SK-N-MC (cell line): ENCODE results near the gene MEIG1.
"Not testable (repeated sequence)": the region's sequence is repeated elsewhere in the genome, so short reads cannot be mapped to it uniquely, and the experiment has no call there.

Experiments
- DNase-seq: peaks from one replicate; pipeline ENCODE4 v3.0.0-alpha.2; 2011; ENCODE audit warnings: low read depth, low spot score
- H3K27ac ChIP-seq: fragments of 200-600 bp; sonication (generic); 2 replicates; pipeline ENCODE4 v1.5.1; 2016; ENCODE audit warnings: mixed run types
- H3K36me3 ChIP-seq: fragments of 200-600 bp; sonication (generic); 2 replicates; pipeline ENCODE4 v1.6.1; 2017; ENCODE audit warnings: antibody characterized with exemption, low read length, mixed read lengths; ENCODE audit not compliant: insufficient read depth
- H3K4me3 ChIP-seq: fragments of 200-600 bp; sonication (generic); 2 replicates; pipeline ENCODE4 v1.5.1; 2016
- H3K9ac ChIP-seq: fragments of 200-600 bp; sonication (generic); 2 replicates; pipeline ENCODE4 v1.8.0; 2017; ENCODE audit warnings: mixed run types, mixed read lengths; ENCODE audit not compliant: insufficient read length
- H3K9me3 ChIP-seq: fragments of 200-600 bp; sonication (generic); 2 replicates; pipeline ENCODE4 v1.6.1; 2017; ENCODE audit warnings: low read depth, mild to moderate bottlenecking, antibody characterized with exemption, low read length, moderate library complexity, mixed read lengths
- EZH2 ChIP-seq: fragments of 200-600 bp; sonication (generic); IDR thresholded peaks from one replicate; pipeline ENCODE4 v1.6.1; 2017; ENCODE audit warnings: antibody characterized with exemption
- FOXP2 ChIP-seq: optimal IDR thresholded peaks from 2 replicates; pipeline ENCODE3; 2011; ENCODE audit warnings: mild to moderate bottlenecking, moderate library complexity; ENCODE audit not compliant: insufficient read depth; ENCODE audit errors: extremely low read length, control extremely low read depth
- POLR2AphosphoS5 ChIP-seq: IDR thresholded peaks from 2 replicates; pipeline ENCODE4 v1.6.1; 2012; ENCODE audit warnings: mild to moderate bottlenecking, low read depth, low read length, borderline replicate concordance

Gene MEIG1

GRCh38 chr10:14926722-14927416 lies 32.3 kb upstream of the MEIG1 start:
- Histone ChIP-seq H3K36me3 (no peaks in the 10 kb centered on the region), H3K4me3 (no peak overlapping the region), H3K27ac (no peak overlapping the region), H3K9ac (no peak overlapping the region), H3K9me3 (no peaks in the 10 kb centered on the region)
- TF ChIP-seq FOXP2 (no peak), EZH2 (no peak)
- DNase-seq, result no peak

GRCh38 chr10:14930610-14931009 lies 28.6 kb upstream of the MEIG1 start:
- no peak for TF ChIP-seq POLR2AphosphoS5
- TF ChIP-seq FOXP2, result no peak
- TF ChIP-seq EZH2, result no peak
- H3K9ac ChIP-seq, result no peak overlapping the region
- no peak overlapping the region for H3K27ac ChIP-seq
- no peak overlapping the region for H3K4me3 ChIP-seq
- no peaks in the 10 kb centered on the region for H3K9me3 ChIP-seq
- no peaks in the 10 kb centered on the region; the same call in 1 of the 2 replicates for H3K36me3 ChIP-seq
- DNase-seq, result no peak

GRCh38 chr10:14936584-14936983 lies 22.6 kb upstream of the MEIG1 start:
- no peak overlapping the region for H3K9ac ChIP-seq
- no peak for DNase-seq
- no peak overlapping the region for H3K27ac ChIP-seq
- TF ChIP-seq POLR2AphosphoS5 (no peak), FOXP2 (no peak), EZH2 (no peak)
- no peak overlapping the region for H3K4me3 ChIP-seq
- no peaks in the 10 kb centered on the region; the same call in 1 of the 2 replicates for H3K36me3 ChIP-seq
- H3K9me3 ChIP-seq, result no peaks in the 10 kb centered on the region

- not testable (repeated sequence) for H3K4me3 ChIP-seq, DNase-seq, H3K27ac ChIP-seq, H3K36me3 ChIP-seq, H3K9ac ChIP-seq, H3K9me3 ChIP-seq
These were observed 20.2 kb upstream of the MEIG1 start for GRCh38 chr10:14938971-14939370.

GRCh38 chr10:14942147-14942949 lies 16.8 kb upstream of the MEIG1 start:
- H3K27ac ChIP-seq, H3K36me3 ChIP-seq, H3K9ac ChIP-seq, H3K9me3 ChIP-seq, H3K4me3 ChIP-seq, DNase-seq: not testable (repeated sequence)

GRCh38 chr10:14942950-14943338 lies 16.2 kb upstream of the MEIG1 start:
- not testable (repeated sequence) for H3K9me3 ChIP-seq, H3K36me3 ChIP-seq, DNase-seq

GRCh38 chr10:14945108-14945507 lies 14.1 kb upstream of the MEIG1 start:
- no peaks in the 10 kb centered on the region; the same call in 1 of the 2 replicates for H3K36me3 ChIP-seq
- H3K9me3 ChIP-seq, result no peaks in the 10 kb centered on the region
- TF ChIP-seq EZH2, result no peak
- TF ChIP-seq FOXP2, result no peak
- no peak for TF ChIP-seq POLR2AphosphoS5
- H3K27ac ChIP-seq, result no peak overlapping the region
- DNase-seq, result no peak
- H3K9ac ChIP-seq, result no peak overlapping the region
- H3K4me3 ChIP-seq, result no peak overlapping the region

More at GRCh38 chr10:14942950-14943338, 16.2 kb upstream of the MEIG1 start:
- H3K4me3 ChIP-seq, H3K27ac ChIP-seq, H3K9ac ChIP-seq: not testable (repeated sequence)

- no peak overlapping the region for H3K9ac ChIP-seq
- TF ChIP-seq POLR2AphosphoS5 (no peak), EZH2 (no peak), FOXP2 (no peak)
- no peak overlapping the region for H3K27ac ChIP-seq
- no peak for DNase-seq
- H3K4me3 ChIP-seq, result no peak overlapping the region
- no peaks in the 10 kb centered on the region; the same call in 1 of the 2 replicates for H3K36me3 ChIP-seq
- no peaks in the 10 kb centered on the region for H3K9me3 ChIP-seq
These were observed 11.9 kb upstream of the MEIG1 start for GRCh38 chr10:14947268-14947667.

- Histone ChIP-seq H3K27ac (no peak overlapping the region), H3K9me3 (no peaks in the 10 kb centered on the region), H3K9ac (no peak overlapping the region), H3K36me3 (no peaks in the 10 kb centered on the region; the same call in 1 of the 2 replicates), H3K4me3 (no peak overlapping the region)
- no peak for DNase-seq
- no peak for TF ChIP-seq POLR2AphosphoS5
- no peak for TF ChIP-seq EZH2
- TF ChIP-seq FOXP2, result no peak
These were observed 9.9 kb upstream of the MEIG1 start for GRCh38 chr10:14949291-14949690.
